ENCODE data around the gene PRKRIP1. TPM values are rescaled to one million over a fixed set of nuclear protein-coding genes. Genes with fewer than 3 reads are reported as not detected.
A peak's percentile ranks its signal among the peaks of the same experiment; 100 is the strongest.

Gene PRKRIP1
- total RNA-seq, 1 donor = 14.5 TPM

DNA sequence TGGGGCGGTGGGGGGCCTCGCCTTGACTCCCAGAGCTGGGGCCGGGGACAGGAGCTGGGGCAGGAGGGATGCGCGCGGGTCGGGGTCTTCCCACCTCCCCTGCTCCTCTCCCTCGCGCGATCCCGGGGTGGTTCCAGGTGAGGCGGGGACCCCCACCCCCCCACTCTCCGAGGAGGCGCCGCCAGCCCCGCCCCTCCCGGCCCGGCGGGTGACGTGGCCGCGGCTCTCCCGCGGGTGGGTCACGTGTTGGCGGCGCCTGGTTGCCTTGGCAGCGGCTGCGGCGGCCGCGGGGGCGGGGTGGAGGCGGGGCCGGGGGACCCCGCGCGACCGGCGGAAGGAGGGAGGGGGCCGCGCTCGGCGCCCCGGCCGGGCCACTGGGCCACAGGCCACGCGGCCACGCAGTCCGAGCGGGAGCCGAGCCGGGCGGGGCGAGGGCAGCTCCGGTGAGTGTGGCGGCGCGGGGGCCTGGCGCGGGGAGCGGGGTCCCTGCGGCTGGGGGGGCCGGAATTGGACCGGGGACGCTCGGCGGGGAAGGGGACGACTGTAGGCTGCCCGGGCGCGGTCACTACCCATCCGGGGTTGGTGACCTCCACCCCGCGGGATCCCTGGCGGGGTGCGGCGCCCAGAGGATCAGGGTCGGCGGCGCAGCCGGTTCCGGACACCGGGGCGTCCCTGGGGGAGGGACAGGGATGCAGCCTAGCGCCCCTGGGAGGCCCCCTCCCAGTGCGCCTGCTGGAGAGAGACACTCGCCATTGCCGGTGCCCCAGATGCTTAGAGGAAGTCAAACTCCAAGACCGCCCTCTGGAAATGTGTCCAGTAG lies 37.3 kb downstream of the PRKRIP1 start, which contains the start of gene ORAI2:
Gene ORAI2 (plus strand): TSS at position 357 of the 820 bp plus-strand sequence. CDS start 5,382 bp downstream, outside the sequence.
- H3K27ac ChIP-seq (ENCODE audit: low read depth, low read length) = peak within 1 kb of the TSS; percentile 61
- H3K4me3 ChIP-seq (ENCODE audit: insufficient read depth, low read length) = peak within 1 kb of the TSS; percentile 87

DNA sequence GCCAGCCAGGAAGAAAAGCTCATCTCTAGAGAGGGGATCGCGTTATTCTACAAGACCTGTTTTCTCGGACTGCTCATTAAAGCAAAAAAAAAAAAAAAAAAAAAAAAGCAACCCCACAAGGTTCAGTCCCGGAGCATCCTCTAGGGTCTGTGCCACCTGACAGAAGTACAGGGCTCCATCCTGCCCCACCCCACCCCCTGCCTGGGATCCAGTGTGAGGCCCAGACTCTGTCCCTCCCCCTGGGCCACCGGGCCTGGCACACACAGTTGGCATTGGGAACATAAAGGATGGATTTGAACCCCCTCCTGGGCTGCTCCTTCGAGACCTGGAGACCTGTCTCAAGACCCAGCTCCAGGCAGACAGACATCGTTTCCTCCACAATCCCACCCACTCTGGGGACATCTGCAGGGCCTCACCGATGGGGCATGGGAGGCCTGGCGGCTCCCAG lies 37.9 kb downstream of the PRKRIP1 start:
- H3K27me3 ChIP-seq (ENCODE audit: insufficient read depth, low read length) = no peaks in the 10 kb centered on the region
- H3K36me3 ChIP-seq (ENCODE audit: insufficient read depth, low read length) = peaks cover 12% of the 10 kb centered on the region
- peak overlapping the region; percentile 61 for H3K27ac ChIP-seq (ENCODE audit: low read depth, low read length)
- peak overlapping the region; percentile 74 for H2AFZ ChIP-seq (ENCODE audit: low read length)
- H3K9me3 ChIP-seq (ENCODE audit: low read depth, low read length) = no peaks in the 10 kb centered on the region
- H3K4me3 ChIP-seq (ENCODE audit: insufficient read depth, low read length) = peak overlapping the region; percentile 87
- TF ChIP-seq, protein P1, sequence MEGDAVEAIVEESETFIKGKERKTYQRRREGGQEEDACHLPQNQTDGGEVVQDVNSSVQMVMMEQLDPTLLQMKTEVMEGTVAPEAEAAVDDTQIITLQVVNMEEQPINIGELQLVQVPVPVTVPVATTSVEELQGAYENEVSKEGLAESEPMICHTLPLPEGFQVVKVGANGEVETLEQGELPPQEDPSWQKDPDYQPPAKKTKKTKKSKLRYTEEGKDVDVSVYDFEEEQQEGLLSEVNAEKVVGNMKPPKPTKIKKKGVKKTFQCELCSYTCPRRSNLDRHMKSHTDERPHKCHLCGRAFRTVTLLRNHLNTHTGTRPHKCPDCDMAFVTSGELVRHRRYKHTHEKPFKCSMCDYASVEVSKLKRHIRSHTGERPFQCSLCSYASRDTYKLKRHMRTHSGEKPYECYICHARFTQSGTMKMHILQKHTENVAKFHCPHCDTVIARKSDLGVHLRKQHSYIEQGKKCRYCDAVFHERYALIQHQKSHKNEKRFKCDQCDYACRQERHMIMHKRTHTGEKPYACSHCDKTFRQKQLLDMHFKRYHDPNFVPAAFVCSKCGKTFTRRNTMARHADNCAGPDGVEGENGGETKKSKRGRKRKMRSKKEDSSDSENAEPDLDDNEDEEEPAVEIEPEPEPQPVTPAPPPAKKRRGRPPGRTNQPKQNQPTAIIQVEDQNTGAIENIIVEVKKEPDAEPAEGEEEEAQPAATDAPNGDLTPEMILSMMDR (IDR thresholded peaks at IDR 0.05; ENCODE audit: extremely low read depth, low read depth, low read length) = no peak
- H3K4me1 ChIP-seq (ENCODE audit: insufficient read depth, low read length) = peaks cover 3% of the 10 kb centered on the region
- DNase-seq (ENCODE audit: insufficient read length, low spot score, missing footprints) = no peak
- peak overlapping the region; percentile 87 for H3K4me2 ChIP-seq (ENCODE audit: insufficient read depth, low read length)
- peaks cover 31% of the 10 kb centered on the region for H3K79me2 ChIP-seq (ENCODE audit: insufficient read depth, low read length)
- H4K20me1 ChIP-seq (ENCODE audit: insufficient read depth, low read length) = peaks cover 2% of the 10 kb centered on the region

More for the DNA sequence above, 37.3 kb downstream of the PRKRIP1 start, which contains the start of gene ORAI2:
- peak within 1 kb of the TSS; percentile 87 for H3K4me2 ChIP-seq (ENCODE audit: insufficient read depth, low read length)
- peaks cover 9% of the 10 kb centered on the region for H3K36me3 ChIP-seq (ENCODE audit: insufficient read depth, low read length)
- H4K20me1 ChIP-seq (ENCODE audit: insufficient read depth, low read length) = peaks cover 2% of the 10 kb centered on the region
- H3K79me2 ChIP-seq (ENCODE audit: insufficient read depth, low read length) = peaks cover 28% of the 10 kb centered on the region
- no peaks in the 10 kb centered on the region for H3K9me3 ChIP-seq (ENCODE audit: low read depth, low read length)
- peak within 1 kb of the TSS; percentile 74 for H2AFZ ChIP-seq (ENCODE audit: low read length)
- no peaks in the 10 kb centered on the region for H3K27me3 ChIP-seq (ENCODE audit: insufficient read depth, low read length)
- DNase-seq (ENCODE audit: insufficient read length, low spot score, missing footprints) = peak; percentile 99
- TF ChIP-seq, protein P1 (IDR thresholded peaks at IDR 0.05; ENCODE audit: extremely low read depth, low read depth, low read length) = no peak
- peaks cover 3% of the 10 kb centered on the region for H3K4me1 ChIP-seq (ENCODE audit: insufficient read depth, low read length)

DNA sequence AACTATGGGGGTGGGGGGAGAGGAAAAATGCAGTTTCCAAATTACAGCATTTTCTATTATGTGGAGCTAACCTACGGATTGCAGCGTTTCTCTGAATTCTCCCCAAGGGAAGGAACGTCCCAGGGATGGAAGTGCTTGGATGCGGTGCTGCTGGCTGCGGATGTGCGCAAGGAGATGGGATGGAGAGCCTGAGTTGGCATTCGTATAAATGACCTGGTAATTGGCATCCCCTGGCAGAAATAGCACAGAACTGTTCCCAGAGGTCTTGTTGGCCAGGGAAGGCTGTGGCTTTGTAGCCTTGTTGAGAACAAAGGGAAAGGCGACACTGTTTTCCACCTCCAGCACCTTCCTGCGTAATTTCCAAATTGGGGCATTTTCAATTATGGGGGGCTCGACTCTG lies 40.0 kb downstream of the PRKRIP1 start:
- Histone ChIP-seq H3K27me3 (ENCODE audit: insufficient read depth, low read length) (no peaks in the 10 kb centered on the region), H3K4me3 (ENCODE audit: insufficient read depth, low read length) (no peak overlapping the region), H2AFZ (ENCODE audit: low read length) (no peak overlapping the region), H3K79me2 (ENCODE audit: insufficient read depth, low read length) (peaks cover 31% of the 10 kb centered on the region), H3K27ac (ENCODE audit: low read depth, low read length) (no peak overlapping the region), H3K4me2 (ENCODE audit: insufficient read depth, low read length) (no peak overlapping the region), H4K20me1 (ENCODE audit: insufficient read depth, low read length) (peaks cover 2% of the 10 kb centered on the region), H3K4me1 (ENCODE audit: insufficient read depth, low read length) (peaks cover 14% of the 10 kb centered on the region), H3K9me3 (ENCODE audit: low read depth, low read length) (no peaks in the 10 kb centered on the region), H3K36me3 (ENCODE audit: insufficient read depth, low read length) (peaks cover 28% of the 10 kb centered on the region)
- TF ChIP-seq, protein P1 (IDR thresholded peaks at IDR 0.05; ENCODE audit: extremely low read depth, low read depth, low read length) = no peak
- peak; percentile 65 for DNase-seq (ENCODE audit: insufficient read length, low spot score, missing footprints)

Data from osteoblast (primary cell).